CD14-positive monocyte (primary cell): ENCODE measurements around the gene CACNA2D2. TPM values are rescaled to one million over a fixed set of nuclear protein-coding genes. Genes with fewer than 3 reads are reported as not detected.
A peak's percentile ranks its signal among the peaks of the same experiment; 100 is the strongest.

ENCODE experiments used
- DNase-seq, 3 donors: peaks; one replicate each; pipeline ENCODE4 v3.0.0-alpha.2; 2011 to 2022
- H2AFZ ChIP-seq: 2 replicates; pipeline ENCODE4 v1.6.0; 2012; ENCODE audit warnings: mild to moderate bottlenecking, low read depth, low read length, inconsistent platforms; ENCODE audit not compliant: insufficient read depth, poor library complexity, severe bottlenecking
- H3K27ac ChIP-seq, 2 donors: 1 replicate in 1 of 2; 2 replicates in 1 of 2; pipeline ENCODE4 v1.5.1; 2012 to 2013; ENCODE audit warnings: low read length in 2 of 2, control low read depth in 1 of 2, inconsistent platforms in 1 of 2, low read depth in 1 of 2, mild to moderate bottlenecking in 1 of 2
- H3K27me3 ChIP-seq, 2 donors: one replicate each; pipeline versions ENCODE4 v1.6.0 to v1.6.1; 2011 to 2013; ENCODE audit warnings: low read length in 2 of 2; ENCODE audit not compliant: control insufficient read depth in 2 of 2, insufficient read depth in 2 of 2
- H3K36me3 ChIP-seq, 2 donors: replicated peaks in 1 of 2; 1 replicate in 1 of 2; 2 replicates in 1 of 2; pipeline versions ENCODE4 v1.5.1 to v1.6.1; 2012 to 2013; ENCODE audit warnings: low read length in 2 of 2, control low read depth in 1 of 2, inconsistent platforms in 1 of 2, mild to moderate bottlenecking in 1 of 2; ENCODE audit not compliant: insufficient read depth in 2 of 2, control insufficient read depth in 1 of 2
- H3K4me1 ChIP-seq, 2 donors: 1 replicate in 1 of 2; 2 replicates in 1 of 2; pipeline versions ENCODE4 v1.5.1 to v1.6.1; 2012 to 2013; ENCODE audit warnings: low read length in 2 of 2, control low read depth in 1 of 2, inconsistent platforms in 1 of 2, mild to moderate bottlenecking in 1 of 2, moderate library complexity in 1 of 2; ENCODE audit not compliant: insufficient read depth in 2 of 2, control insufficient read depth in 1 of 2
- H3K4me2 ChIP-seq: replicated peaks from 2 replicates; pipeline ENCODE3; 2012; ENCODE audit warnings: low read length, moderate library complexity, mild to moderate bottlenecking; ENCODE audit not compliant: poor library complexity, severe bottlenecking; ENCODE audit errors: extremely low read depth
- H3K4me3 ChIP-seq, 3 experiments: fragments of 200-600 bp in 1 of 3; sonication (generic) in 1 of 3; replicated peaks in 1 of 3; 1 replicate in 2 of 3; 2 replicates in 1 of 3; pipeline ENCODE4 v1.5.1; 2011 to 2013; ENCODE audit warnings: low read length in 3 of 3, mild to moderate bottlenecking in 3 of 3, control low read depth in 2 of 3, low read depth in 2 of 3, inconsistent platforms in 1 of 3, moderate library complexity in 1 of 3
- H3K79me2 ChIP-seq: 2 replicates; pipeline ENCODE4 v1.6.0; 2012; ENCODE audit warnings: mild to moderate bottlenecking, control low read depth, inconsistent platforms, low read length, moderate library complexity; ENCODE audit not compliant: insufficient read depth
- H3K9ac ChIP-seq: 2 replicates; pipeline ENCODE4 v1.6.0; 2017; ENCODE audit warnings: low read length, mild to moderate bottlenecking; ENCODE audit not compliant: insufficient read depth, poor library complexity, severe bottlenecking
- H3K9me3 ChIP-seq, 2 donors: replicated peaks in 1 of 2; 1 replicate in 1 of 2; 2 replicates in 1 of 2; pipeline versions ENCODE4 v1.5.1 to v1.6.1; 2012 to 2013; ENCODE audit warnings: low read length in 2 of 2, control low read depth in 1 of 2; ENCODE audit not compliant: control insufficient read depth in 1 of 2, insufficient read depth in 1 of 2
- H4K20me1 ChIP-seq: 2 replicates; pipeline ENCODE4 v1.6.0; 2012; ENCODE audit warnings: mild to moderate bottlenecking, low read length, control low read depth, moderate library complexity; ENCODE audit not compliant: insufficient read depth
- H3K27ac Mint-ChIP-seq, 7 donors: one replicate each; pipeline ENCODE4 v1.8.0; 2020; ENCODE audit warnings: mild to moderate bottlenecking in 7 of 7, mixed read lengths in 7 of 7, moderate library complexity in 6 of 7, inconsistent platforms in 2 of 7
- H3K27me3 Mint-ChIP-seq, 3 donors: one replicate each; pipeline ENCODE4 v1.8.0; 2021 to 2022; ENCODE audit warnings: low read depth in 3 of 3, mild to moderate bottlenecking in 3 of 3, mixed read lengths in 3 of 3, moderate library complexity in 3 of 3, inconsistent platforms in 1 of 3
- H3K36me3 Mint-ChIP-seq, 2 donors: one replicate each; pipeline ENCODE4 v1.8.0; 2020; ENCODE audit warnings: mixed read lengths in 2 of 2, inconsistent platforms in 1 of 2, mild to moderate bottlenecking in 1 of 2
- H3K4me1 Mint-ChIP-seq: one replicate; pipeline ENCODE4 v1.8.0; 2020; ENCODE audit warnings: mild to moderate bottlenecking, mixed read lengths
- H3K4me3 Mint-ChIP-seq, 2 donors: one replicate each; pipeline ENCODE4 v1.8.0; 2020; ENCODE audit warnings: mild to moderate bottlenecking in 2 of 2, mixed read lengths in 2 of 2, moderate library complexity in 1 of 2
- H3K9me3 Mint-ChIP-seq, 7 donors: one replicate each; pipeline ENCODE4 v1.8.0; 2020 to 2022; ENCODE audit warnings: mixed read lengths in 7 of 7, mild to moderate bottlenecking in 6 of 7, moderate library complexity in 6 of 7, inconsistent platforms in 2 of 7
- CTCF ChIP-seq: fragments of 200-600 bp; IDR thresholded peaks from one replicate; pipeline ENCODE4 v1.8.0; 2022; ENCODE audit warnings: antibody characterized with exemption, mild to moderate bottlenecking
- WGBS: methylation state at CpG from one replicate; pipeline ENCODE4 v1.1.5; 2013; ENCODE audit warnings: missing lambda C conversion rate; ENCODE audit not compliant: insufficient coverage; 5-methylcytosine and 5-hydroxymethylcytosine counted together
- intact Hi-C, 2 donors: fragments of 100-400 bp; cut with micrococcal nuclease; formaldehyde crosslinking; loops; one replicate each; pipeline versions ENCODE4 v1.15.0 to v1.15.1; 2023
- polyA plus RNA-seq, 3 donors: library from polyadenylated mRNA; depleted of rRNA in 1 of 3; unstranded in 2 of 3; stranded (reverse) in 1 of 3; fragments of 300-500 nt in 2 of 3; fragments of >200 nt in 1 of 3; fragmentation: Illumina TruSeq in 2 of 3; gene quantifications; 1 replicate in 2 of 3; 2 replicates in 1 of 3; pipeline ENCODE4 v1.2.3, GENCODE V29; 2012 to 2021

CACNA2D2 gene
- polyA plus RNA-seq, 3 donors: 0.09 to 0.16 TPM; not detected in 1

- H3K4me3 ChIP-seq: peak overlapping the region in 1 of 3 experiments; percentile 90
- Mint-ChIP-seq H3K36me3 (peaks cover 22 to 35% of the 10 kb centered on the region in 2 donors), H3K4me1 (peaks cover 63% of the 10 kb centered on the region), H3K27ac (peak overlapping the region; percentile 79 to 92 (median 89)), H3K4me3 (peak overlapping the region; percentile 66 to 85), H3K9me3 (no peaks in the 10 kb centered on the region), H3K27me3 (peaks cover 0 to 8% (median 2%) of the 10 kb centered on the region in 3 donors)
- H3K27ac ChIP-seq: peak overlapping the region; percentile 18 to 81
- TF ChIP-seq CTCF: no peak
- intact Hi-C loops: no loop called here
- peak overlapping the region; percentile 80 for H2AFZ ChIP-seq
- peaks cover 21% of the 10 kb centered on the region for H3K79me2 ChIP-seq
- peak; percentile 39 to 58 (median 50) for DNase-seq
- H3K36me3 ChIP-seq: peaks cover 0 to 29% of the 10 kb centered on the region in 2 donors
- WGBS: 23% methylated on average over 8 of the region's 10 CpGs
- no peaks in the 10 kb centered on the region for H3K27me3 ChIP-seq
- H3K9ac ChIP-seq: peak overlapping the region; percentile 54
- H4K20me1 ChIP-seq: no peaks in the 10 kb centered on the region
- peaks cover 57 to 66% of the 10 kb centered on the region in 2 donors for H3K4me1 ChIP-seq
- H3K4me2 ChIP-seq: peak overlapping the region; percentile 87
- no peaks in the 10 kb centered on the region for H3K9me3 ChIP-seq
Observed at GRCh38 chr3:50318615-50319014, 184.8 kb downstream of the CACNA2D2 start.

- H3K4me1 Mint-ChIP-seq: peaks cover 60% of the 10 kb centered on the region
- Histone ChIP-seq H3K4me1 (peaks cover 52 to 62% of the 10 kb centered on the region in 2 donors), H4K20me1 (no peaks in the 10 kb centered on the region), H3K36me3 (peaks cover 0 to 29% of the 10 kb centered on the region in 2 donors), H3K27ac (peak overlapping the region; percentile 18 to 81), H3K27me3 (no peaks in the 10 kb centered on the region), H2AFZ (no peak overlapping the region), H3K9me3 (no peaks in the 10 kb centered on the region), H3K9ac (no peak overlapping the region), H3K4me2 (peak overlapping the region; percentile 87), H3K79me2 (peaks cover 21% of the 10 kb centered on the region), H3K4me3 (peak overlapping the region in 1 of 3 experiments; percentile 90)
- H3K27ac Mint-ChIP-seq: peak overlapping the region in 6 of 7 donors; percentile 15 to 92 (median 76)
- whole genome bisulfite sequencing: 91% methylated on average over 11 of the region's 11 CpGs
- intact Hi-C loops: no loop called here
- no peaks in the 10 kb centered on the region for H3K9me3 Mint-ChIP-seq
- H3K36me3 Mint-ChIP-seq: peaks cover 22 to 35% of the 10 kb centered on the region in 2 donors
- TF ChIP-seq CTCF: no peak
- DNase-seq: no peak
- peaks cover 0 to 8% (median 2%) of the 10 kb centered on the region in 3 donors for H3K27me3 Mint-ChIP-seq
- peak overlapping the region; percentile 66 to 85 for H3K4me3 Mint-ChIP-seq
Observed at GRCh38 chr3:50318163-50318562, 185.3 kb downstream of the CACNA2D2 start.
